Naive thymus-derived CD4-positive, alpha-beta T cell (primary cell): ENCODE measurements around the gene RPL32. TPM values are rescaled to one million over a fixed set of nuclear protein-coding genes. Genes with fewer than 3 reads are reported as not detected.

Experiments
- ATAC-seq: fragments of 150-1000 bp; cut with Tn5 transposase; 2 replicates; pipeline ENCODE4 v1.10.0; 2021; ENCODE audit warnings: mild to moderate bottlenecking, moderate library complexity
- CTCF ChIA-PET: fragments of 350-600 bp; sonication (Branson Sonifier 250); formaldehyde crosslinking; loops from one replicate; lab custom pipeline; 2021; ENCODE audit warnings: antibody characterized with exemption; lab: Charles Lee
- POLR2A ChIA-PET: fragments of 350-600 bp; sonication (Branson Sonifier 250); formaldehyde crosslinking; loops from one replicate; lab custom pipeline; 2021; ENCODE audit warnings: antibody characterized with exemption, inconsistent platforms; lab: Charles Lee
- DNase-seq, 9 donors: peaks; one replicate each; pipeline versions ENCODE4 v3.0.0 to v3.0.0-alpha.2; 2020 to 2022; ENCODE audit warnings: mixed read lengths in 1 of 9
- H3K27ac ChIP-seq: one replicate; pipeline ENCODE4 v1.7.0; 2013; ENCODE audit warnings: mild to moderate bottlenecking, low read depth, low read length, moderate library complexity
- H3K27me3 ChIP-seq, 2 donors: one replicate each; pipeline ENCODE4 v1.7.0; 2013; ENCODE audit warnings: low read length in 2 of 2, mild to moderate bottlenecking in 2 of 2, moderate library complexity in 2 of 2; ENCODE audit not compliant: control insufficient read depth in 2 of 2, insufficient read depth in 2 of 2
- H3K36me3 ChIP-seq, 3 experiments: 1 replicate in 2 of 3; 2 replicates in 1 of 3; pipeline ENCODE4 v1.7.0; 2013; ENCODE audit warnings: low read length in 3 of 3, mild to moderate bottlenecking in 3 of 3, moderate library complexity in 1 of 3; ENCODE audit not compliant: insufficient read depth in 3 of 3, control insufficient read depth in 2 of 3
- H3K4me1 ChIP-seq, 2 donors: one replicate each; pipeline ENCODE4 v1.7.0; 2013; ENCODE audit warnings: low read length in 2 of 2, mild to moderate bottlenecking in 2 of 2, moderate library complexity in 1 of 2; ENCODE audit not compliant: control insufficient read depth in 2 of 2, insufficient read depth in 2 of 2
- H3K4me3 ChIP-seq: 2 replicates; pipeline ENCODE4 v1.7.0; 2013; ENCODE audit warnings: mild to moderate bottlenecking, low read length
- H3K9me3 ChIP-seq, 3 experiments: 1 replicate in 2 of 3; 2 replicates in 1 of 3; pipeline ENCODE4 v1.7.0; 2013; ENCODE audit warnings: low read length in 3 of 3; ENCODE audit not compliant: control insufficient read depth in 2 of 3
- H3K27ac Mint-ChIP-seq, 9 donors: one replicate each; pipeline ENCODE4 v1.8.0; 2020 to 2022; ENCODE audit warnings: mixed read lengths in 9 of 9, mild to moderate bottlenecking in 8 of 9, moderate library complexity in 5 of 9, inconsistent platforms in 2 of 9
- H3K27me3 Mint-ChIP-seq, 5 donors: one replicate each; pipeline ENCODE4 v1.8.0; 2021 to 2022; ENCODE audit warnings: mixed read lengths in 5 of 5, mild to moderate bottlenecking in 1 of 5
- H3K36me3 Mint-ChIP-seq, 5 donors: one replicate each; pipeline ENCODE4 v1.8.0; 2020 to 2022; ENCODE audit warnings: mixed read lengths in 5 of 5, mild to moderate bottlenecking in 3 of 5, inconsistent platforms in 1 of 5
- H3K4me1 Mint-ChIP-seq, 7 donors: one replicate each; pipeline ENCODE4 v1.8.0; 2020 to 2022; ENCODE audit warnings: mixed read lengths in 7 of 7, mild to moderate bottlenecking in 3 of 7, inconsistent platforms in 1 of 7
- H3K4me3 Mint-ChIP-seq, 10 donors: one replicate each; pipeline ENCODE4 v1.8.0; 2020 to 2022; ENCODE audit warnings: mild to moderate bottlenecking in 10 of 10, mixed read lengths in 10 of 10, moderate library complexity in 6 of 10, inconsistent platforms in 2 of 10
- H3K9me3 Mint-ChIP-seq, 11 donors: one replicate each; pipeline ENCODE4 v1.8.0; 2020 to 2022; ENCODE audit warnings: mixed read lengths in 11 of 11, mild to moderate bottlenecking in 4 of 11, inconsistent platforms in 1 of 11, moderate library complexity in 1 of 11
- intact Hi-C, 2 donors: fragments of 100-400 bp; cut with micrococcal nuclease; formaldehyde crosslinking; loops; one replicate each; pipeline ENCODE4 v1.15.1; 2023
- polyA plus RNA-seq, 2 donors: library from polyadenylated mRNA; unstranded; fragments of 300-500 nt; fragmentation: Illumina TruSeq; gene quantifications; one replicate each; pipeline ENCODE4 v1.2.3, GENCODE V29; 2021
- total RNA-seq, 6 experiments: library from RNA in 5 of 6; stranded (reverse) in 5 of 6; gene quantifications; 1 replicate in 5 of 6; 2 replicates in 1 of 6; pipeline ENCODE4 v1.2.3 and lab custom pipeline; 2021 to 2026

The RPL32 gene
- total and polyA plus RNA-seq, 7 experiments from 2014 or later: 1,890 to 4,471 (median 4,246) TPM

- intact Hi-C loops: no loop called here
- CTCF ChIA-PET: no interaction called here
- peak overlapping the region in 1 of 9 donors; percentile 25 for H3K27ac Mint-ChIP-seq
- Histone ChIP-seq H3K4me3 (no peak overlapping the region), H3K4me1 (peaks cover 0 to 7% of the 10 kb centered on the region in 2 donors), H3K9me3 (no peaks in the 10 kb centered on the region), H3K27me3 (no peaks in the 10 kb centered on the region), H3K36me3 (peaks cover 0 to 20% (median 0%) of the 10 kb centered on the region in 3 experiments), H3K27ac (no peak overlapping the region)
- peaks cover 0 to 12% (median 0%) of the 10 kb centered on the region in 5 donors for H3K36me3 Mint-ChIP-seq
- peaks cover 0 to 2% (median 0%) of the 10 kb centered on the region in 5 donors for H3K27me3 Mint-ChIP-seq
- H3K4me3 Mint-ChIP-seq: no peak overlapping the region
- no peaks in the 10 kb centered on the region for H3K9me3 Mint-ChIP-seq
- no peak for DNase-seq
- H3K4me1 Mint-ChIP-seq: peaks cover 0 to 7% (median 6%) of the 10 kb centered on the region in 7 donors
- no peak for ATAC-seq
- POLR2A ChIA-PET: interaction anchor here (0.6 kb wide), 1 partner anchor 26 kb away, joined by 4 read pairs; no protein-coding TSS in a partner anchor
Observed at GRCh38 chr3:12815078-12815477, 26.3 kb downstream of the RPL32 start.

DNA sequence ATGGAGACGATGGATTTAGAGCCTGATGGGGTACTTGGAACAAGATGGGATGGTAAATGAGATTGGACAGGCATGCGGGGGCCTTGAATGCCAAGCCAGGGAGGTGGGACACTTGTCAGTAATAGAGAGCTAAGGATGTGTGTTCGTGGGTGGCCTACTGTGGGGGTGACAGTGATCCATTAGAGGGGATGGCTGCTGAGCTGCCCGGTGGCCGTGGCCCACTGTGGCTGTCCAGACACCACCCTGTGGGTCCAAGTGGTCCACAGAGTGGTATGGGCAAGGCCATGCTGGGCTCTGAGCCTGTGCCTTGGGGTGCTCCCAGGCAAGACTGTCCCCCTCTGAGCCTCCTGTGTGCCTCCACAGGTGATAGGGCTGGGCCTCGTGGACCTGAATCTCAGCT is 27.4 kb downstream of the RPL32 start:
- no peaks in the 10 kb centered on the region for H3K27me3 ChIP-seq
- H3K4me3 ChIP-seq: no peak overlapping the region
- no peak overlapping the region for H3K27ac ChIP-seq
- intact Hi-C loops: loop anchor here in 1 of 2 donors (5.0 kb wide), 1 partner anchor 153 kb away; no protein-coding TSS in a partner anchor
- peaks cover 0 to 7% (median 0%) of the 10 kb centered on the region in 5 donors for H3K27me3 Mint-ChIP-seq
- H3K9me3 ChIP-seq: no peaks in the 10 kb centered on the region
- peaks cover 0 to 12% (median 0%) of the 10 kb centered on the region in 5 donors for H3K36me3 Mint-ChIP-seq
- H3K4me1 Mint-ChIP-seq: peaks cover 4 to 14% (median 11%) of the 10 kb centered on the region in 7 donors
- peaks cover 3 to 7% of the 10 kb centered on the region in 2 donors for H3K4me1 ChIP-seq
- ATAC-seq (no peak), DNase-seq (no peak)
- H3K27ac Mint-ChIP-seq: no peak overlapping the region
- no peaks in the 10 kb centered on the region for H3K9me3 Mint-ChIP-seq
- peaks cover 0 to 20% (median 0%) of the 10 kb centered on the region in 3 experiments for H3K36me3 ChIP-seq
- no peak overlapping the region for H3K4me3 Mint-ChIP-seq
- CTCF ChIA-PET: no interaction called here
- POLR2A ChIA-PET: interaction anchor here (0.7 kb wide), 1 partner anchor 28 kb away, joined by 3 read pairs; the partner anchor contains the start of gene RPL32

DNA sequence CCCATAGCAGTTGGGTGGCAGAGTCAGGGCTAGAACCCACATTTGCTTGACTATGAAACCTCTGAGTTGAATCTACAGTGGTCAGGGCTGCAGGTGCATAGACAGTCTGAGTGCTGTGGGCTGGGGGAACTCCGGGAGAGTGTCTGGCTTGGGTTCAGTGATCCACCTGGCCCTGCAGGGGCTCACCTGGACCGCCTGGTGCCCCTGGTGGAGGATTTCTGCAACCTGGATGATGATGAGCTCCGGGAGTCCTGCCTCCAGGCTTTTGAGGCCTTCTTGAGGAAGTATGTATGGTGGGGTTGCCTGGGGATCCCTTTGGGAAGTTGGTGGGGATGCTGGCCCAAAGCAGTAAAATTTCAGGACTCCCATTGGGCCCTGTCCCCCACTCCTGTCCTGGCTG is 28.6 kb downstream of the RPL32 start:
- H3K4me3 ChIP-seq: no peak overlapping the region
- intact Hi-C loops: loop anchor here in 1 of 2 donors (5.0 kb wide), 1 partner anchor 154 kb away; no protein-coding TSS in a partner anchor
- no peaks in the 10 kb centered on the region for H3K9me3 Mint-ChIP-seq

DNA sequence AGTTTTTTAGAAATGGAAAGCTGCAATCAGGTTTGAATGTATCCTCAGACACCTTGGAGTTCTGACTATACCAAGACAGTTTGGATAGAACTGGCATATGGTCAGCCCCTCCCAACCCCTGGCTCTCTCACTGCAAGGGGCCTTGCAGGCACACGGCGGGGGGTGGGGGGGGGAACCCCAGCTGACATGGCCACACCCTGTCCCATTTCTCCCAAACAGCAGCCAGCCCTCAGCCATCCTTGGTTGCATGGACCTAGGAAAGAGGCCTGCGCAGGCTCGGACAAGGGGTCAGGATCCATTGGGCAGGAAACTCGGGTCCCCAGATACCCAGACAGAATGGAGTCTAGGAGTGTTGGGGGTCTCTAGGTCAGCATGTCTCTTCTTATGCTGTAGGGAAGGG is 30.4 kb downstream of the RPL32 start:
- H3K4me3 ChIP-seq: no peak overlapping the region
- POLR2A ChIA-PET: interaction anchor here (0.6 to 2.2 kb wide), 2 partner anchors 19 to 31 kb away, joined by 4 to 30 read pairs; partner anchors contain the start of gene RPL32
- peak overlapping the region; percentile 63 to 82 (median 77) for H3K4me3 Mint-ChIP-seq

More for the DNA sequence above, 28.6 kb downstream of the RPL32 start:
- Mint-ChIP-seq H3K27ac (no peak overlapping the region), H3K36me3 (peaks cover 0 to 12% (median 0%) of the 10 kb centered on the region in 5 donors), H3K4me1 (peaks cover 4 to 16% (median 12%) of the 10 kb centered on the region in 7 donors), H3K27me3 (peaks cover 0 to 11% (median 0%) of the 10 kb centered on the region in 5 donors), H3K4me3 (no peak overlapping the region)
- no peak for DNase-seq
- H3K27ac ChIP-seq: no peak overlapping the region
- POLR2A ChIA-PET: interaction anchor here (0.6 kb wide), 1 partner anchor 17 kb away, joined by 5 read pairs; no protein-coding TSS in a partner anchor
- H3K9me3 ChIP-seq: no peaks in the 10 kb centered on the region
- peaks cover 0 to 20% (median 0%) of the 10 kb centered on the region in 3 experiments for H3K36me3 ChIP-seq
- no peaks in the 10 kb centered on the region for H3K27me3 ChIP-seq
- H3K4me1 ChIP-seq: peaks cover 3 to 7% of the 10 kb centered on the region in 2 donors
- ATAC-seq: no peak
- CTCF ChIA-PET: interaction anchor here (1.0 kb wide), 1 partner anchor 30 kb away, joined by 3 read pairs; no protein-coding TSS in a partner anchor

DNA sequence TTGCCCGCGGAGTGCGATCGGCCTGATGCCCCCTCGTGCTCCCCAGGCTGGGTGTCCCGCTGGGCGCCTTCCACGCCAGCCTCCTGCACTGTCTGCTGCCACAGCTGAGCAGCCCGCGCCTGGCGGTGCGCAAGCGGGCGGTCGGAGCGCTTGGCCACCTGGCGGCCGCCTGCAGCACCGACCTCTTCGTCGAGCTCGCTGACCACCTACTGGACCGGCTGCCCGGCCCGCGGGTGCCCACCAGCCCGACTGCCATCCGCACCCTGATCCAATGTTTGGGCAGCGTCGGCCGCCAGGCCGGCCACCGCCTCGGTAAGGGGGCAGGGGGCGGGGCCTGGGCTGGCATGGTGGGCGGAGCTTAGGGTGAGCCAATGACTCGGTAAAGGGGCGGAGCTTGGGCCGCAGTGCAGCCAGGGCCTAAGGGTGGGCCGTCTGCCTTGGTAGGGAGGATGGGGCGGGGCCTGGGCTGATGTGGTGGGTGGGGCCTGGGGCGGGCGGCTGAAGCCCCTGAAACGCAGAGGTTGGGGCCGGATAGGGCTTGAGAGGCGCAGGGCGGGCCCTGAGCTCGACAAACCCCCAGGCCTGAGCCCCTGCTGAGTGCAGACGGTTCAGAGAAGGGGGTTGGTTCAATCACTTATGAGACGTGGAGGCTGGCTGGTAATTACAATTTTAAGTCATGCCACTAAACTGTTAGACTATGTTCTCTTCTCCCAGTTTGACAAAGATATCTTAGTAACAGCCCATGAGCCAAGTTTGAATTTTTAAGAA is 31.2 kb downstream of the RPL32 start:
- CTCF ChIA-PET: interaction anchor here (0.8 to 2.9 kb wide), 9 partner anchors 11 to 200 kb away, joined by 3 to 16 read pairs (median 7); partner anchors contain the start of genes CAND2 and RPL32
- H3K27ac ChIP-seq: peak overlapping the region; percentile 68

More for the DNA sequence above, 30.4 kb downstream of the RPL32 start:
- DNase-seq: no peak
- CTCF ChIA-PET: interaction anchor here (1.2 to 2.9 kb wide), 3 partner anchors 11 to 30 kb away, joined by 12 to 16 read pairs (median 12); partner anchors contain the start of gene RPL32
- intact Hi-C loops: loop anchor here (1.0 to 5.0 kb wide), 8 partner anchors 15 to 669 kb away; partner anchors contain the start of genes RPL32 (in 2 of the 2), CAND2 (in 1 of the 2), HDAC11 (in 1 of the 2) and RAF1 (in 1 of the 2)
- peaks cover 0 to 11% (median 0%) of the 10 kb centered on the region in 5 donors for H3K27me3 Mint-ChIP-seq
- no peaks in the 10 kb centered on the region for H3K27me3 ChIP-seq
- H3K27ac Mint-ChIP-seq: peak overlapping the region in 7 of 9 donors; percentile 51 to 85 (median 76)
- H3K27ac ChIP-seq: peak overlapping the region; percentile 68
- no peaks in the 10 kb centered on the region for H3K9me3 ChIP-seq
- peaks cover 3 to 7% of the 10 kb centered on the region in 2 donors for H3K4me1 ChIP-seq
- H3K36me3 Mint-ChIP-seq: peaks cover 0 to 8% (median 0%) of the 10 kb centered on the region in 5 donors
- peaks cover 0 to 7% (median 0%) of the 10 kb centered on the region in 3 experiments for H3K36me3 ChIP-seq
- H3K9me3 Mint-ChIP-seq: no peaks in the 10 kb centered on the region
- peaks cover 4 to 16% (median 12%) of the 10 kb centered on the region in 7 donors for H3K4me1 Mint-ChIP-seq
- no peak for ATAC-seq

More for the DNA sequence above, 31.2 kb downstream of the RPL32 start:
- Mint-ChIP-seq H3K36me3 (peaks cover 0 to 8% (median 0%) of the 10 kb centered on the region in 5 donors), H3K27me3 (peaks cover 0 to 11% (median 0%) of the 10 kb centered on the region in 5 donors), H3K4me3 (peak overlapping the region; percentile 63 to 82 (median 77)), H3K4me1 (peaks cover 4 to 16% (median 12%) of the 10 kb centered on the region in 7 donors), H3K27ac (peak overlapping the region; percentile 23 to 85 (median 64)), H3K9me3 (no peaks in the 10 kb centered on the region)
- DNase-seq (peak; percentile 89 to 98 (median 94)), ATAC-seq (peak; percentile 99)
- Histone ChIP-seq H3K36me3 (no peaks in the 10 kb centered on the region), H3K27me3 (no peaks in the 10 kb centered on the region), H3K9me3 (no peaks in the 10 kb centered on the region), H3K4me3 (peak overlapping the region; percentile 79), H3K4me1 (peaks cover 3 to 7% of the 10 kb centered on the region in 2 donors)
- POLR2A ChIA-PET: interaction anchor here (0.6 to 2.3 kb wide), 6 partner anchors 11 to 146 kb away, joined by 3 to 30 read pairs (median 6); partner anchors contain the start of genes CAND2, RAF1 and RPL32
- intact Hi-C loops: loop anchor here (1.0 to 5.0 kb wide), 8 partner anchors 14 to 670 kb away; partner anchors contain the start of genes RPL32 (in 2 of the 2), CAND2 (in 1 of the 2), HDAC11 (in 1 of the 2) and RAF1 (in 1 of the 2)
